ENCODE data around the gene CCDC92. TPM values are rescaled to one million over a fixed set of nuclear protein-coding genes. Genes with fewer than 3 reads are reported as not detected.

Gene CCDC92
- total and polyA plus RNA-seq, 2 of the 8 experiments (the other 6 are each of a cell fraction or from before 2014, with no cell fraction given): 0.43 to 0.51 TPM

DNA sequence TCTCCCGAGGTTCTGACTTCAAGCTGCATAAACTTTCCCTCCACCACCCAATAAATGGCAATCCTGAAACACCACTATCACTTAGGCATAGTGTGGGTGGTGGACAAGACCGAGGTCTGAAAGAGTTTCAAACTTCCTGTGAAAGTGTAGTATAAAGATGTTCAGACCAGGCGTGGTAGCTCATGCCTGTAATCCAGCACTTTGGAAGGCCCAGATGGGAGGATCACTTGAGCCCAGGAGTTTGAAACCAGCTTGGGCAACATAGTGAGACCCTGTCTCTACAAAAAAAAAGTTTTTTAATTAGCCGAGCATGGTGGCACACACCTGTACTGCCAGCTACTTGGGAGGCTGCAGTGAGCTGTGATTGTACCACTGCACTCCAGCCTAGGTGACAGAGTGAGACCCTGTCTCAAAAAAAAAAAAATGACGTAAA is 61.9 kb downstream of the CCDC92 start:
- H3K23me2 ChIP-seq (ENCODE audit: low read depth, low read length): no peaks in the 10 kb centered on the region; the same call in 1 of the 2 replicates
- no peak overlapping the region for H2BK15ac ChIP-seq (ENCODE audit: low read length)
- no peak overlapping the region for H2BK12ac ChIP-seq (ENCODE audit: low read depth, low read length)
- H3K27me3 ChIP-seq (replicated peaks in 1 of 4; ENCODE audit: control insufficient read depth in 3 of 4, extremely low read depth in 1 of 4, insufficient read depth in 3 of 4, low read length in 3 of 4): 0 out of 7 replicates have a peak, but pooled peaks cover 0 to 3% (median 0%) of the 10 kb centered on the region in 4 experiments
- no peak overlapping the region for H2AFZ ChIP-seq (ENCODE audit: low read length)
- POLR2A ChIA-PET (ENCODE audit: partially characterized antibody): interaction anchor here (0.8 kb wide), 1 partner anchor 149 kb away, joined by 3 read pairs; the partner anchor contains the start of gene DNAH10
- WGBS, 2 experiments (ENCODE audit: extremely low coverage in 1 of 2, insufficient coverage in 1 of 2, insufficient read length in 1 of 2, insufficient replicate concordance in 2 of 2, low coverage in 1 of 2, low lambda C conversion rate in 2 of 2, missing lambda C conversion rate in 1 of 2): 83% methylated on average over 5 of the region's 5 CpGs; no CpG with 5 or more reads in 1 of the 2 experiments
- H3K79me2 ChIP-seq (ENCODE audit: control insufficient read depth in 1 of 2, insufficient read depth in 2 of 2, low read length in 2 of 2): no peaks in the 10 kb centered on the region
- no peak overlapping the region for H3K56ac ChIP-seq (replicated peaks; ENCODE audit: insufficient read length, low read depth, low read length)
- FAIRE-seq (no peak), DNase-seq (ENCODE audit: low read depth in 1 of 2, low spot score in 2 of 2) (no peak)
- no peak overlapping the region for H2AK5ac ChIP-seq (ENCODE audit: low read depth, low read length)
- H4K91ac ChIP-seq (replicated peaks; ENCODE audit: insufficient read length, low read length): no peak overlapping the region
- H3K36me3 ChIP-seq (ENCODE audit: control insufficient read depth in 2 of 4, insufficient read depth in 4 of 4, low read length in 3 of 4): no peaks in the 10 kb centered on the region
- H4K5ac ChIP-seq (ENCODE audit: insufficient read length, low read depth, low read length): no peak overlapping the region
- H4K20me1 ChIP-seq (replicated peaks in 1 of 2; ENCODE audit: control insufficient read depth in 1 of 2, insufficient read depth in 2 of 2, low read length in 2 of 2): peaks cover 0 to 2% of the 10 kb centered on the region in 2 experiments
- H3K79me1 ChIP-seq (ENCODE audit: low read depth, low read length): no peaks in the 10 kb centered on the region
- H3K9ac ChIP-seq (replicated peaks in 1 of 4; ENCODE audit: extremely low read depth in 1 of 4, low read depth in 3 of 4, low read length in 3 of 4): no peak overlapping the region
- H2BK20ac ChIP-seq (ENCODE audit: low read length): no peak overlapping the region
- H3K4me1 ChIP-seq (replicated peaks in 1 of 4; ENCODE audit: control insufficient read depth in 3 of 4, insufficient read depth in 4 of 4, low read length in 3 of 4): peaks cover 0 to 8% (median 0%) of the 10 kb centered on the region in 4 experiments; a peak in 2 of 7 replicates
- no peak overlapping the region for H3K4ac ChIP-seq (replicated peaks; ENCODE audit: insufficient read length, low read depth, low read length)
- H2BK5ac ChIP-seq (ENCODE audit: low read depth, low read length): no peak overlapping the region
- H3K4me2 ChIP-seq (ENCODE audit: insufficient read depth in 1 of 2, low read depth in 2 of 2, low read length in 2 of 2): no peak overlapping the region
- no peak overlapping the region for H3K18ac ChIP-seq (ENCODE audit: extremely low read depth, low read length)
- H3K4me3 ChIP-seq (ENCODE audit: extremely low read depth in 1 of 4, insufficient read depth in 2 of 4, low read depth in 3 of 4, low read length in 4 of 4): no peak overlapping the region
- CTCF ChIA-PET (ENCODE audit: partially characterized antibody): interaction anchor here (0.6 to 2.5 kb wide), 6 partner anchors 10 to 119 kb away, joined by 3 to 8 read pairs (median 4); no protein-coding TSS in a partner anchor
- H3K27ac ChIP-seq (ENCODE audit: low read depth, low read length): no peak overlapping the region
- no peak overlapping the region for H3K14ac ChIP-seq (ENCODE audit: insufficient read length)
- H4K8ac ChIP-seq (ENCODE audit: extremely low read depth, insufficient read depth, low read length): no peak overlapping the region
- no peak overlapping the region for H2BK120ac ChIP-seq (replicated peaks; ENCODE audit: low read depth, low read length)
- no peak overlapping the region for H3K23ac ChIP-seq (ENCODE audit: insufficient read length)
- H3K9me3 ChIP-seq (ENCODE audit: insufficient read depth in 2 of 2, low read depth in 1 of 2, low read length in 1 of 2): no peaks in the 10 kb centered on the region
- TF ChIP-seq SP2 (IDR thresholded peaks at IDR 0.05; ENCODE audit: low read length) (no peak), JUND (IDR thresholded peaks at IDR 0.05; ENCODE audit: low read length) (no peak), GABPA (IDR thresholded peaks at IDR 0.05; ENCODE audit: borderline replicate concordance, insufficient read depth, low read length) (no peak), BCL11A (IDR thresholded peaks at IDR 0.05; ENCODE audit: low read depth in 2 of 2, low read length in 2 of 2) (no peak), HDAC2 (IDR thresholded peaks at IDR 0.05; ENCODE audit: borderline replicate concordance in 1 of 2, low read depth in 2 of 2, low read length in 2 of 2) (no peak), KDM5A (IDR thresholded peaks at IDR 0.05; ENCODE audit: low read length) (no peak), NANOG (IDR thresholded peaks at IDR 0.05; ENCODE audit: insufficient read depth, low read depth, low read length, poor library complexity, severe bottlenecking) (no peak), NRF1 (IDR thresholded peaks at IDR 0.05; ENCODE audit: low read depth, low read length) (no peak), POLR2AphosphoS5 (IDR thresholded peaks at IDR 0.05; ENCODE audit: low read depth, low read length) (no peak), RBBP5 (IDR thresholded peaks at IDR 0.05; ENCODE audit: borderline replicate concordance, low read depth, low read length) (no peak), CHD2 (IDR thresholded peaks at IDR 0.05; ENCODE audit: low read length) (no peak)
